Measurements from ENCODE around the gene SPIRE2. TPM values are rescaled to one million over a fixed set of nuclear protein-coding genes. Genes with fewer than 3 reads are reported as not detected.
"Not testable (repeated sequence)": the region's sequence is repeated elsewhere in the genome, so short reads cannot be mapped to it uniquely, and the experiment has no call there.

The SPIRE2 gene
- total RNA-seq, 1 experiment from 2014 or later: 3.8 TPM

GRCh38 chr16:89805136-89805905, 23.0 kb upstream of the SPIRE2 start:
- H3K36me3 Mint-ChIP-seq (ENCODE audit: insufficient read depth, unreplicated experiment): peaks cover 32% of the 10 kb centered on the region
- no peaks in the 10 kb centered on the region for H3K9me3 Mint-ChIP-seq (ENCODE audit: unreplicated experiment)
- ChIA-PET CTCF (interaction anchor here (0.6 to 1.1 kb wide), 2 partner anchors 9 to 106 kb away, joined by 3 to 4 read pairs; no protein-coding TSS in a partner anchor), POLR2A (no interaction called here)
- no peaks in the 10 kb centered on the region for H3K4me1 Mint-ChIP-seq (ENCODE audit: insufficient read depth, unreplicated experiment)
- intact Hi-C loops (cut with micrococcal nuclease): no loop called here
- no peaks in the 10 kb centered on the region for H3K27me3 Mint-ChIP-seq (ENCODE audit: insufficient read depth, unreplicated experiment)
- DNase-seq (ENCODE audit: unreplicated experiment): no peak
- BruUV-seq (replicated peaks): no TSS peak
- H3K27ac Mint-ChIP-seq (ENCODE audit: low read depth, unreplicated experiment): no peak overlapping the region
- no peak overlapping the region for H3K4me3 Mint-ChIP-seq (ENCODE audit: unreplicated experiment)
- TF ChIP-seq CTCF (IDR thresholded peaks at IDR 0.05; ENCODE audit: unreplicated experiment): no peak

- H3K27me3 Mint-ChIP-seq (ENCODE audit: insufficient read depth, unreplicated experiment); POLR2A ChIA-PET; CTCF ChIA-PET; H3K4me1 Mint-ChIP-seq (ENCODE audit: insufficient read depth, unreplicated experiment); intact Hi-C loops (cut with micrococcal nuclease); H3K27ac Mint-ChIP-seq (ENCODE audit: low read depth, unreplicated experiment); H3K4me3 Mint-ChIP-seq (ENCODE audit: unreplicated experiment); BruUV-seq (replicated peaks); DNase-seq (ENCODE audit: unreplicated experiment); H3K9me3 Mint-ChIP-seq (ENCODE audit: unreplicated experiment): not testable (repeated sequence)
- H3K36me3 Mint-ChIP-seq (ENCODE audit: insufficient read depth, unreplicated experiment): peaks cover 33% of the 10 kb centered on the region
These were observed 21.6 kb upstream of the SPIRE2 start for GRCh38 chr16:89806589-89807193.

- Mint-ChIP-seq H3K4me1 (ENCODE audit: insufficient read depth, unreplicated experiment) (no peaks in the 10 kb centered on the region), H3K36me3 (ENCODE audit: insufficient read depth, unreplicated experiment) (peaks cover 33% of the 10 kb centered on the region), H3K9me3 (ENCODE audit: unreplicated experiment) (no peaks in the 10 kb centered on the region), H3K27me3 (ENCODE audit: insufficient read depth, unreplicated experiment) (no peaks in the 10 kb centered on the region), H3K4me3 (ENCODE audit: unreplicated experiment) (no peak overlapping the region), H3K27ac (ENCODE audit: low read depth, unreplicated experiment) (no peak overlapping the region)
- CTCF ChIA-PET: interaction anchor here (0.6 to 0.7 kb wide), 2 partner anchors 29 to 642 kb away, joined by 3 to 4 read pairs; no protein-coding TSS in a partner anchor
- no peak for TF ChIP-seq CTCF (IDR thresholded peaks at IDR 0.05; ENCODE audit: unreplicated experiment)
- DNase-seq (ENCODE audit: unreplicated experiment): no peak
- BruUV-seq (replicated peaks): no TSS peak
- POLR2A ChIA-PET: no interaction called here
- intact Hi-C loops (cut with micrococcal nuclease): no loop called here
These were observed 19.8 kb upstream of the SPIRE2 start for GRCh38 chr16:89808475-89808874.

GRCh38 chr16:89811321-89811720, 17.0 kb upstream of the SPIRE2 start:
- Mint-ChIP-seq H3K4me1 (ENCODE audit: insufficient read depth, unreplicated experiment) (no peaks in the 10 kb centered on the region), H3K9me3 (ENCODE audit: unreplicated experiment) (no peaks in the 10 kb centered on the region), H3K27ac (ENCODE audit: low read depth, unreplicated experiment) (no peak overlapping the region), H3K4me3 (ENCODE audit: unreplicated experiment) (no peak overlapping the region), H3K36me3 (ENCODE audit: insufficient read depth, unreplicated experiment) (peaks cover 20% of the 10 kb centered on the region), H3K27me3 (ENCODE audit: insufficient read depth, unreplicated experiment) (no peaks in the 10 kb centered on the region)
- no TSS peak for BruUV-seq (replicated peaks)
- DNase-seq (ENCODE audit: unreplicated experiment): no peak
- POLR2A ChIA-PET: no interaction called here
- TF ChIP-seq CTCF (IDR thresholded peaks at IDR 0.05; ENCODE audit: unreplicated experiment): no peak
- CTCF ChIA-PET: interaction anchor here (0.6 to 1.3 kb wide), 2 partner anchors 18 to 40 kb away, joined by 3 to 6 read pairs; no protein-coding TSS in a partner anchor
- intact Hi-C loops (cut with micrococcal nuclease): no loop called here

Measured in MCF 10A (cell line).